HL-60 (cell line): ENCODE results near the gene GRK1.

Source experiments
- DNase-seq, 2 experiments: peaks; one replicate each; pipeline ENCODE4 v3.0.0-alpha.2; 2010 to 2020; ENCODE audit warnings: low read depth in 1 of 2, low spot score in 1 of 2
- H3K27ac ChIP-seq: fragments of 250-450 bp; sonication (Bioruptor Pico); replicated peaks from 2 replicates; pipeline ENCODE4 v1.5.1; 2020; ENCODE audit warnings: mild to moderate bottlenecking, moderate library complexity
- H3K27me3 ChIP-seq: fragments of 250-450 bp; sonication (Bioruptor Pico); 2 replicates; pipeline ENCODE4 v1.5.1; 2021; ENCODE audit warnings: mild to moderate bottlenecking, moderate library complexity; ENCODE audit not compliant: insufficient read depth, poor library complexity, severe bottlenecking
- H3K4me3 ChIP-seq: replicated peaks from 2 replicates; pipeline ENCODE4 v1.5.1; 2011; ENCODE audit warnings: mild to moderate bottlenecking, control low read depth, low read length; ENCODE audit not compliant: insufficient read depth
- CTCF ChIP-seq: IDR thresholded peaks from one replicate; pipeline ENCODE4 v1.5.1; 2011; ENCODE audit warnings: low read length, control low read depth, inconsistent platforms; ENCODE audit not compliant: insufficient read depth
- GABPA ChIP-seq: IDR thresholded peaks from 2 replicates; pipeline ENCODE4 v1.6.1; 2012; ENCODE audit warnings: low read depth
- POLR2AphosphoS5 ChIP-seq: IDR thresholded peaks from 2 replicates; pipeline ENCODE4 v1.6.1; 2012; ENCODE audit warnings: low read depth
- REST ChIP-seq: IDR thresholded peaks from 2 replicates; pipeline ENCODE4 v1.6.1; 2012; ENCODE audit warnings: low read depth; ENCODE audit not compliant: insufficient replicate concordance
- SPI1 ChIP-seq: IDR thresholded peaks from 2 replicates; pipeline ENCODE4 v1.6.1; 2012; ENCODE audit warnings: low read depth, mild to moderate bottlenecking, borderline replicate concordance

Gene GRK1

GRCh38 chr13:113659337-113659736 lies 7.7 kb upstream of the GRK1 start:
- no peak overlapping the region for H3K27ac ChIP-seq
- H3K4me3 ChIP-seq: no peak overlapping the region
- no peak for DNase-seq
- TF ChIP-seq SPI1 (no peak), POLR2AphosphoS5 (no peak), GABPA (no peak), CTCF (no peak), REST (no peak)
- H3K27me3 ChIP-seq: no peaks in the 10 kb centered on the region

GRCh38 chr13:113660066-113660465 lies 7.0 kb upstream of the GRK1 start:
- TF ChIP-seq REST (no peak), POLR2AphosphoS5 (no peak), GABPA (no peak), CTCF (no peak), SPI1 (no peak)
- no peak for DNase-seq
- H3K27ac ChIP-seq: no peak overlapping the region

GRCh38 chr13:113661509-113661908 lies 5.5 kb upstream of the GRK1 start:
- no peak overlapping the region for H3K27ac ChIP-seq
- no peak for DNase-seq
- H3K4me3 ChIP-seq: no peak overlapping the region
- no peaks in the 10 kb centered on the region for H3K27me3 ChIP-seq
- TF ChIP-seq POLR2AphosphoS5 (no peak), SPI1 (no peak), GABPA (no peak), REST (no peak), CTCF (no peak)

More at GRCh38 chr13:113660066-113660465, 7.0 kb upstream of the GRK1 start:
- H3K27me3 ChIP-seq: no peaks in the 10 kb centered on the region
- H3K4me3 ChIP-seq: no peak overlapping the region
